PC-9 (cell line): Measurements from ENCODE around the gene ANXA9. TPM values are rescaled to one million over a fixed set of nuclear protein-coding genes. Genes with fewer than 3 reads are reported as not detected.
A peak's percentile ranks its signal among the peaks of the same experiment; 100 is the strongest.

Experiments used
- BruUV-seq: library from RNA; stranded (reverse); fragments of 400-500 nt; replicated peaks from 2 replicates; lab custom pipeline; 2021; lab: Mats Ljungman, UMichigan
- CTCF ChIA-PET: fragments of 300-600 bp; sonication (Branson Sonifier 250); formaldehyde crosslinking; loops from one replicate; lab custom pipeline; 2022; ENCODE audit warnings: antibody characterized with exemption; lab: Charles Lee
- POLR2A ChIA-PET: fragments of 300-600 bp; sonication (Branson Sonifier 250); formaldehyde crosslinking; loops from one replicate; lab custom pipeline; 2022; ENCODE audit warnings: antibody characterized with exemption; ENCODE audit not compliant: unreplicated experiment; lab: Charles Lee
- DNase-seq, 2 experiments: peaks; one replicate each; pipeline versions ENCODE4 v3.0.0 to v3.0.0-alpha.2; 2015 to 2022; ENCODE audit warnings: mixed read lengths in 1 of 2
- H2AFZ ChIP-seq: fragments of 200-600 bp; sonication (generic); 2 replicates; pipeline ENCODE4 v1.8.1; 2017; ENCODE audit warnings: antibody characterized with exemption
- H3F3A ChIP-seq: fragments of 200-600 bp; sonication (generic); 2 replicates; pipeline ENCODE4 v1.8.1; 2017; ENCODE audit warnings: antibody characterized with exemption, mild to moderate bottlenecking, low read depth; ENCODE audit not compliant: insufficient read depth
- H3K27ac ChIP-seq: fragments of 200-600 bp; sonication (generic); 2 replicates; pipeline ENCODE4 v1.6.1; 2016; ENCODE audit warnings: mixed run types
- H3K27me3 ChIP-seq: fragments of 200-600 bp; sonication (generic); 2 replicates; pipeline ENCODE4 v1.6.1; 2016; ENCODE audit warnings: low read depth, mixed run types; ENCODE audit not compliant: insufficient read depth
- H3K36me3 ChIP-seq: fragments of 200-600 bp; sonication (generic); 2 replicates; pipeline ENCODE4 v1.6.1; 2016; ENCODE audit warnings: low read depth, mixed run types
- H3K4me1 ChIP-seq: fragments of 200-600 bp; sonication (generic); replicated peaks from 2 replicates; pipeline ENCODE4 v1.6.1; 2016; ENCODE audit warnings: mixed run types; ENCODE audit not compliant: insufficient read depth
- H3K4me2 ChIP-seq: fragments of 200-600 bp; sonication (generic); 2 replicates; pipeline ENCODE4 v1.6.1; 2017; ENCODE audit warnings: mixed run types
- H3K4me3 ChIP-seq: fragments of 200-600 bp; sonication (generic); 2 replicates; pipeline ENCODE4 v1.6.1; 2016; ENCODE audit warnings: mixed run types
- H3K79me2 ChIP-seq: fragments of 200-600 bp; sonication (generic); 2 replicates; pipeline ENCODE4 v1.6.1; 2017; ENCODE audit warnings: low read depth, mixed run types
- H3K9me2 ChIP-seq: fragments of 200-600 bp; sonication (generic); 2 replicates; pipeline ENCODE4 v1.8.1; 2017; ENCODE audit warnings: mild to moderate bottlenecking; ENCODE audit not compliant: insufficient read depth
- H3K9me3 ChIP-seq: fragments of 200-600 bp; sonication (generic); 2 replicates; pipeline ENCODE4 v1.8.1; 2016; ENCODE audit warnings: low read depth; ENCODE audit not compliant: insufficient read depth
- H4K20me1 ChIP-seq: fragments of 200-600 bp; sonication (generic); 2 replicates; pipeline ENCODE4 v1.8.1; 2017; ENCODE audit not compliant: insufficient read depth
- EZH2 ChIP-seq: fragments of 200-600 bp; sonication (generic); IDR thresholded peaks from 2 replicates; pipeline ENCODE4 v1.8.0; 2017; ENCODE audit warnings: antibody characterized with exemption, low read depth
- intact Hi-C: fragments of 100-400 bp; cut with micrococcal nuclease; formaldehyde crosslinking; loops from one replicate; pipeline ENCODE4 v1.10.0; 2022; ENCODE audit not compliant: unreplicated experiment
- total RNA-seq: library from RNA; stranded (reverse); gene quantifications from 2 replicates; pipeline ENCODE4 v1.2.3, GENCODE V29; 2021
- TF ChIP-seq, protein P1 (sequence below): fragments of 200-600 bp; sonication (generic); conservative IDR thresholded peaks from 2 replicates; pipeline ENCODE4 v1.6.1; 2017; ENCODE audit warnings: mixed run types, antibody characterized with exemption, mild to moderate bottlenecking, moderate library complexity

The ANXA9 gene
- total RNA-seq, 1 experiment from 2014 or later: 10.6 TPM

DNA sequence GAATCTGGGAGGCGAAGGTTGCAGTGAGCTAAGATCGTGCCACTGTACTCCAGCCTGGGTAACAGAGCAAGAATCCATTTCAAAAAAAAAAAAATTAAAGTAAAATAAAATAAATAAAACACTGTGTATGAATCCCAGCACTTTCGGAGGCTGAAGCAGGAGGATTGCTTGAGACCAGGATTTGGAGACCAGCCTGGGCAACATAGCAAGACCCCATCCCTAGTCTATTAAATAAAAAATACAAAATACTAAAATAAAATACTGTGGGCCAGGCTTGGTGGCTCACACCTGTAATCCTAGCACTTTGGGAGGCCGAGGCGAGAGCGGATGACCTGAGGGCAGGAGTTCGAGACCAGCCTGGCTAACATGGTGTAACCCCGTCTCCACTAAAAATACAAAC lies 50.1 kb downstream of the ANXA9 start:
- H3K36me3 ChIP-seq: peaks cover 6% of the 10 kb centered on the region; the same call in 1 of the 2 replicates
- H3K4me3 ChIP-seq: no peak overlapping the region
- no peak for DNase-seq
- CTCF ChIA-PET: no interaction called here
- H3K4me1 ChIP-seq: peaks cover 11% of the 10 kb centered on the region
- intact Hi-C loops: no loop called here
- no peak overlapping the region for H2AFZ ChIP-seq
- H3K27me3 ChIP-seq: no peaks in the 10 kb centered on the region
- no peaks in the 10 kb centered on the region for H3K9me3 ChIP-seq
- no peaks in the 10 kb centered on the region for H3F3A ChIP-seq
- POLR2A ChIA-PET: interaction anchor here (0.6 kb wide), 1 partner anchor 12 kb away, joined by 7 read pairs; no protein-coding TSS in a partner anchor
- no peak overlapping the region for H3K4me2 ChIP-seq
- H4K20me1 ChIP-seq: no peaks in the 10 kb centered on the region
- no peak overlapping the region for H3K27ac ChIP-seq
- no peaks in the 10 kb centered on the region for H3K79me2 ChIP-seq
- no TSS peak for BruUV-seq
- H3K9me2 ChIP-seq: no peaks in the 10 kb centered on the region
- TF ChIP-seq EZH2: no peak
- TF ChIP-seq, protein P1, sequence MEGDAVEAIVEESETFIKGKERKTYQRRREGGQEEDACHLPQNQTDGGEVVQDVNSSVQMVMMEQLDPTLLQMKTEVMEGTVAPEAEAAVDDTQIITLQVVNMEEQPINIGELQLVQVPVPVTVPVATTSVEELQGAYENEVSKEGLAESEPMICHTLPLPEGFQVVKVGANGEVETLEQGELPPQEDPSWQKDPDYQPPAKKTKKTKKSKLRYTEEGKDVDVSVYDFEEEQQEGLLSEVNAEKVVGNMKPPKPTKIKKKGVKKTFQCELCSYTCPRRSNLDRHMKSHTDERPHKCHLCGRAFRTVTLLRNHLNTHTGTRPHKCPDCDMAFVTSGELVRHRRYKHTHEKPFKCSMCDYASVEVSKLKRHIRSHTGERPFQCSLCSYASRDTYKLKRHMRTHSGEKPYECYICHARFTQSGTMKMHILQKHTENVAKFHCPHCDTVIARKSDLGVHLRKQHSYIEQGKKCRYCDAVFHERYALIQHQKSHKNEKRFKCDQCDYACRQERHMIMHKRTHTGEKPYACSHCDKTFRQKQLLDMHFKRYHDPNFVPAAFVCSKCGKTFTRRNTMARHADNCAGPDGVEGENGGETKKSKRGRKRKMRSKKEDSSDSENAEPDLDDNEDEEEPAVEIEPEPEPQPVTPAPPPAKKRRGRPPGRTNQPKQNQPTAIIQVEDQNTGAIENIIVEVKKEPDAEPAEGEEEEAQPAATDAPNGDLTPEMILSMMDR: no peak

DNA sequence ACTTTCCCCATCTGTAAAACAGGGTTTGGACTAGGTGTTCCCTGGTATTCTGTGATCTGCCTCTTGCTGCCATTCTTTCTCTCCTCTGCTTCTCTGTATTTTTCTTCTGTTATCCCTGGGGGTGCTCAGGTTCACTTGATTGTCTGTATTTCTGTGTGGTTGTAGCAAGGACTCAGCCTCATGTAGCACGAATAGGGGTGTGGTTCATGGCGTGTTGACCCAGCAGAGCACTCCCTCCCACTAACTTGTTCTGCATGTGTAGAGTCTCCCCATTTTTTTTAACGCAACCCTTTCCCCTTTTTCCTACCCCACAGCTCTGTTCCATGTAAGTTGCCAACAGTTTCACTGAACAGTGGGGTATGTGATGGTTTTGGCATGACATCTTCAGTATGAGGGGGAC lies 53.1 kb downstream of the ANXA9 start:
- H3K27ac ChIP-seq: no peak overlapping the region
- H3K4me2 ChIP-seq: no peak overlapping the region
- H3K9me3 ChIP-seq: no peaks in the 10 kb centered on the region
- H2AFZ ChIP-seq: no peak overlapping the region
- H3K4me3 ChIP-seq: no peak overlapping the region
- H3K36me3 ChIP-seq: no peaks in the 10 kb centered on the region; the same call in 1 of the 2 replicates
- CTCF ChIA-PET: interaction anchor here (0.5 kb wide), 1 partner anchor 311 kb away, joined by 4 read pairs; no protein-coding TSS in a partner anchor
- intact Hi-C loops: no loop called here
- BruUV-seq: no TSS peak
- no peak for DNase-seq
- no peaks in the 10 kb centered on the region for H3F3A ChIP-seq
- H3K27me3 ChIP-seq: no peaks in the 10 kb centered on the region
- POLR2A ChIA-PET: interaction anchor here (0.6 kb wide), 1 partner anchor 247 kb away, joined by 3 read pairs; no protein-coding TSS in a partner anchor
- H3K4me1 ChIP-seq: peaks cover 12% of the 10 kb centered on the region
- no peaks in the 10 kb centered on the region for H3K9me2 ChIP-seq
- H4K20me1 ChIP-seq: no peaks in the 10 kb centered on the region
- no peaks in the 10 kb centered on the region for H3K79me2 ChIP-seq
- no peak for TF ChIP-seq EZH2
- TF ChIP-seq, protein P1: no peak

DNA sequence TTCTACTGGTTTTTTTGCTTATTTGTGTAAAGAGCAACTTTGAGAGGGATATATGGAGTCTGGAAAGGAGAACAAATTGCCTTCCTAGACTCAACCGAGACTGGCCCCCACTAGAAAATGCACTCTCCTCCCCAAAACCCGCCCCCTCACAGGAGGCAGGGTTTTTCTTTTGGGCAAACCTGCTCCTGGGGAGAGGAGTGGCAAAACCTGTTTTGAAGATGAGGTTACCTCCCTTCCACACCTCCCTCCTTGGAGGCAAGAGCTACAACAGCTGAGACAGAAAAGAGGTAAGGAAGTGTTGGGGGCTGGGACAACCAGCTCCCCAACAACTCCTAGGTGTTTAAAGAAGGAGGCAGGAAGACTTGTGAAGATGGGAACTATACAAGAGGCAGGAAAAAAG lies 54.3 kb downstream of the ANXA9 start, which contains the start of gene BNIPL:
BNIPL (plus strand) TSS at position 231 of the 400 bp plus-strand sequence; CDS start at position 371, 140 bp downstream.
- peaks cover 12% of the 10 kb centered on the region for H3K4me1 ChIP-seq
- no peaks in the 10 kb centered on the region for H3K9me2 ChIP-seq
- no peaks in the 10 kb centered on the region for H3K27me3 ChIP-seq
- CTCF ChIA-PET: interaction anchor here (1.2 kb wide), 1 partner anchor 215 kb away, joined by 4 read pairs; no protein-coding TSS in a partner anchor
- peak within 1 kb of the TSS; percentile 24 for H3K4me2 ChIP-seq
- no peaks in the 10 kb centered on the region for H3K36me3 ChIP-seq
- TF ChIP-seq, protein P1: no peak
- no peak for TF ChIP-seq EZH2
- no TSS peak for BruUV-seq
- H3K79me2 ChIP-seq: no peaks in the 10 kb centered on the region
- POLR2A ChIA-PET: interaction anchor here (0.6 to 0.7 kb wide), 4 partner anchors 20 to 139 kb away, joined by 3 to 5 read pairs (median 4); partner anchors contain the start of gene MINDY1
- no peak within 1 kb of the TSS for H3K27ac ChIP-seq
- no peak within 1 kb of the TSS for H3K4me3 ChIP-seq
- no peaks in the 10 kb centered on the region for H4K20me1 ChIP-seq
- no peaks in the 10 kb centered on the region for H3K9me3 ChIP-seq
- H2AFZ ChIP-seq: no peak within 1 kb of the TSS
- no peaks in the 10 kb centered on the region for H3F3A ChIP-seq
- DNase-seq: peak; percentile 41 to 53
- intact Hi-C loops: no loop called here
